H9 (cell line): ENCODE measurements around the gene TUBA1A. TPM values are rescaled to one million over a fixed set of nuclear protein-coding genes. Genes with fewer than 3 reads are reported as not detected.
A peak's percentile ranks its signal among the peaks of the same experiment; 100 is the strongest.

ENCODE experiments used
- DNase-seq: peaks from one replicate; pipeline ENCODE4 v3.0.0-alpha.2; 2017
- H2AFZ ChIP-seq: one replicate; pipeline ENCODE4 v1.6.1; 2013; ENCODE audit warnings: mild to moderate bottlenecking, low read length, control low read depth, moderate library complexity
- H2AK5ac ChIP-seq: 2 replicates; pipeline ENCODE4 v1.6.1; 2013; ENCODE audit warnings: low read length, control low read depth, mixed read lengths; ENCODE audit not compliant: insufficient read length
- H2BK120ac ChIP-seq: one replicate; pipeline ENCODE4 v1.6.1; 2013; ENCODE audit warnings: low read depth, mild to moderate bottlenecking, low read length, control low read depth, inconsistent platforms; ENCODE audit not compliant: poor library complexity, severe bottlenecking
- H2BK12ac ChIP-seq: 2 replicates; pipeline ENCODE4 v1.6.1; 2013; ENCODE audit warnings: low read length, control low read depth, mixed read lengths, low read depth; ENCODE audit not compliant: insufficient read length
- H2BK15ac ChIP-seq: 2 replicates; pipeline ENCODE4 v1.6.1; 2013; ENCODE audit warnings: low read depth, low read length, control low read depth
- H2BK20ac ChIP-seq: one replicate; pipeline ENCODE4 v1.6.1; 2013; ENCODE audit warnings: low read depth, mild to moderate bottlenecking, low read length, control low read depth, inconsistent platforms; ENCODE audit not compliant: poor library complexity, severe bottlenecking
- H2BK5ac ChIP-seq: 2 replicates; pipeline ENCODE4 v1.6.1; 2013; ENCODE audit warnings: low read length, control low read depth, mixed read lengths; ENCODE audit not compliant: insufficient read length
- H3K14ac ChIP-seq: 2 replicates; pipeline ENCODE4 v1.6.1; 2013; ENCODE audit warnings: low read length, control low read depth; ENCODE audit not compliant: insufficient read depth
- H3K18ac ChIP-seq: 2 replicates; pipeline ENCODE4 v1.6.1; 2013; ENCODE audit warnings: low read depth, mild to moderate bottlenecking, mixed read lengths, low read length, control low read depth; ENCODE audit not compliant: insufficient read length
- H3K23ac ChIP-seq: 2 replicates; pipeline ENCODE4 v1.6.1; 2013; ENCODE audit warnings: low read length, control low read depth, mixed read lengths, low read depth; ENCODE audit not compliant: insufficient read length
- H3K23me2 ChIP-seq: 2 replicates; pipeline ENCODE4 v1.6.1; 2013; ENCODE audit warnings: low read depth, mild to moderate bottlenecking, mixed read lengths, low read length, control low read depth; ENCODE audit not compliant: insufficient read length, poor library complexity, severe bottlenecking
- H3K27ac ChIP-seq: 2 replicates; pipeline ENCODE4 v1.5.1; 2013; ENCODE audit warnings: low read length, control low read depth, mixed read lengths, low read depth; ENCODE audit not compliant: insufficient read length
- H3K27me3 ChIP-seq: 2 replicates; pipeline ENCODE4 v1.6.1; 2013; ENCODE audit warnings: low read length, control low read depth, inconsistent platforms; ENCODE audit not compliant: insufficient read depth
- H3K4ac ChIP-seq: 2 replicates; pipeline ENCODE4 v1.6.1; 2013; ENCODE audit warnings: low read depth, mild to moderate bottlenecking, control low read depth, inconsistent platforms, low read length, moderate library complexity
- H3K4me1 ChIP-seq: 2 replicates; pipeline ENCODE4 v1.6.1; 2013; ENCODE audit warnings: low read length, control low read depth, inconsistent platforms; ENCODE audit not compliant: insufficient read depth
- H3K4me2 ChIP-seq: 2 replicates; pipeline ENCODE4 v1.6.1; 2013; ENCODE audit warnings: low read length, control low read depth, mixed read lengths; ENCODE audit not compliant: insufficient read length, insufficient read depth
- H3K56ac ChIP-seq: 2 replicates; pipeline ENCODE4 v1.6.1; 2013; ENCODE audit warnings: low read depth, mild to moderate bottlenecking, mixed read lengths, low read length, control low read depth; ENCODE audit not compliant: insufficient read length
- H3K79me1 ChIP-seq: 2 replicates; pipeline ENCODE4 v1.6.1; 2013; ENCODE audit warnings: low read depth, mild to moderate bottlenecking, moderate library complexity, low read length, control low read depth, inconsistent platforms; ENCODE audit not compliant: insufficient read depth, poor library complexity, severe bottlenecking
- H3K79me2 ChIP-seq: 2 replicates; pipeline ENCODE4 v1.6.1; 2013; ENCODE audit warnings: low read length, control low read depth, inconsistent platforms; ENCODE audit not compliant: insufficient read depth
- H3K9ac ChIP-seq: 2 replicates; pipeline ENCODE4 v1.6.1; 2013; ENCODE audit warnings: low read length, control low read depth, mixed read lengths; ENCODE audit not compliant: insufficient read length; ENCODE audit errors: extremely low read depth
- H3K9me3 ChIP-seq: one replicate; pipeline ENCODE4 v1.6.1; 2013; ENCODE audit warnings: low read depth, low read length, inconsistent platforms; ENCODE audit not compliant: control insufficient read depth
- H3T11ph ChIP-seq: one replicate; pipeline ENCODE4 v1.6.1; 2013; ENCODE audit warnings: mild to moderate bottlenecking, low read length, control low read depth, inconsistent platforms
- H4K20me1 ChIP-seq: one replicate; pipeline ENCODE4 v1.6.1; 2013; ENCODE audit not compliant: control insufficient read depth, insufficient read length, insufficient read depth
- H4K5ac ChIP-seq: 2 replicates; pipeline ENCODE4 v1.6.1; 2013; ENCODE audit warnings: low read depth, mild to moderate bottlenecking, mixed read lengths, low read length, control low read depth; ENCODE audit not compliant: insufficient read length
- H4K8ac ChIP-seq: replicated peaks from 2 replicates; pipeline ENCODE4 v1.6.1; 2013; ENCODE audit warnings: low read length, control low read depth, mixed read lengths, low read depth; ENCODE audit not compliant: insufficient read length
- H4K91ac ChIP-seq: 2 replicates; pipeline ENCODE4 v1.6.1; 2013; ENCODE audit warnings: low read depth, mild to moderate bottlenecking, moderate library complexity, mixed read lengths, low read length, control low read depth; ENCODE audit not compliant: insufficient read length
- H3K27ac Mint-ChIP-seq, 3 experiments: 2 replicates in 2 of 3; 3 replicates in 1 of 3; pipeline ENCODE4 v1.8.0; 2020 to 2021; ENCODE audit warnings: mixed read lengths in 3 of 3, mild to moderate bottlenecking in 1 of 3, moderate library complexity in 1 of 3
- H3K27me3 Mint-ChIP-seq: 2 replicates; pipeline ENCODE4 v1.8.0; 2021; ENCODE audit warnings: low read depth, mild to moderate bottlenecking, moderate library complexity, mixed read lengths
- H3K36me3 Mint-ChIP-seq, 3 experiments: 2 replicates in 2 of 3; 3 replicates in 1 of 3; pipeline ENCODE4 v1.8.0; 2020 to 2021; ENCODE audit warnings: low read depth in 3 of 3, mixed read lengths in 3 of 3; ENCODE audit not compliant: insufficient read depth in 1 of 3
- H3K4me1 Mint-ChIP-seq, 2 experiments: 2 replicates each; pipeline ENCODE4 v1.8.0; 2020; ENCODE audit warnings: mixed read lengths in 2 of 2
- H3K4me3 Mint-ChIP-seq, 2 experiments: 2 replicates in 1 of 2; 3 replicates in 1 of 2; pipeline ENCODE4 v1.8.0; 2020 to 2021; ENCODE audit warnings: mild to moderate bottlenecking in 2 of 2, mixed read lengths in 2 of 2, moderate library complexity in 1 of 2
- H3K9me3 Mint-ChIP-seq, 2 experiments: 2 replicates in 1 of 2; 3 replicates in 1 of 2; pipeline ENCODE4 v1.8.0; 2020; ENCODE audit warnings: mild to moderate bottlenecking in 2 of 2, mixed read lengths in 2 of 2, moderate library complexity in 1 of 2
- CTCF ChIP-seq: fragments of 200-600 bp; sonication (generic); conservative IDR thresholded peaks from 3 replicates; pipeline ENCODE4 v1.8.0; 2021; ENCODE audit warnings: antibody characterized with exemption, mild to moderate bottlenecking
- WGBS: extraction: QIAGEN DNeasy Blood & Tissue Kit; methylation state at CpG from one replicate; pipeline ENCODE4 v1.1.7; 2013; ENCODE audit warnings: missing lambda C conversion rate, low lambda C conversion rate, mixed read lengths; ENCODE audit not compliant: insufficient read length; ENCODE audit errors: extremely low coverage; 5-methylcytosine and 5-hydroxymethylcytosine counted together
- total RNA-seq: library from RNA; stranded (reverse); gene quantifications from 2 replicates; pipeline ENCODE4 v1.2.1, GENCODE V29; 2021

The TUBA1A gene
- total RNA-seq, 1 experiment from 2014 or later, result 149 TPM

GRCh38 chr12:49228653-49229052 is 39.8 kb upstream of the TUBA1A start:
- Histone ChIP-seq H4K8ac (no peak overlapping the region), H2BK15ac (no peak overlapping the region), H2AK5ac (no peak overlapping the region), H3K27ac (no peak overlapping the region), H3T11ph (no peak overlapping the region), H3K4ac (no peak overlapping the region), H2BK20ac (no peak overlapping the region), H3K56ac (no peak overlapping the region), H3K9me3 (no peaks in the 10 kb centered on the region), H3K9ac (no peak overlapping the region), H4K91ac (no peak overlapping the region), H3K4me1 (peaks cover 5% of the 10 kb centered on the region; the same call in 1 of the 2 replicates), H3K4me2 (no peak overlapping the region), H3K79me1 (no peaks in the 10 kb centered on the region), H4K5ac (no peak overlapping the region), H2BK12ac (no peak overlapping the region), H2BK5ac (no peak overlapping the region), H3K23ac (no peak overlapping the region), H2AFZ (no peak overlapping the region), H3K18ac (no peak overlapping the region), H4K20me1 (no peaks in the 10 kb centered on the region), H3K23me2 (no peaks in the 10 kb centered on the region), H2BK120ac (no peak overlapping the region), H3K14ac (no peak overlapping the region), H3K79me2 (no peaks in the 10 kb centered on the region), H3K27me3 (no peaks in the 10 kb centered on the region)
- WGBS, result no CpG with 5 or more reads among the region's 3 CpGs
- Mint-ChIP-seq H3K4me1 (peaks cover 15 to 20% of the 10 kb centered on the region in 2 experiments), H3K4me3 (no peak overlapping the region), H3K27ac (0 out of 7 replicates have a peak overlapping the region, but pooled peaks of 1 of the 3 experiments have one; percentile 44), H3K9me3 (no peaks in the 10 kb centered on the region), H3K36me3 (no peaks in the 10 kb centered on the region), H3K27me3 (peaks cover 6% of the 10 kb centered on the region)
- TF ChIP-seq CTCF, result no peak
- no peak for DNase-seq
